BJ (cell line): ENCODE measurements around the gene C17orf114. TPM values are rescaled to one million over a fixed set of nuclear protein-coding genes. Genes with fewer than 3 reads are reported as not detected.

ENCODE experiments used
- CTCF ChIA-PET: fragments of 350-600 bp; formaldehyde crosslinking; extraction: SDS; loops from one replicate; lab custom pipeline; 2021; ENCODE audit warnings: antibody characterized with exemption, inconsistent platforms; lab: Yijun Ruan, JAX
- POLR2A ChIA-PET: fragments of 300-600 bp; sonication (Branson Sonifier 250); formaldehyde crosslinking; extraction: SDS; loops from one replicate; lab custom pipeline; 2021; ENCODE audit warnings: antibody characterized with exemption; lab: Charles Lee
- DNase-seq: peaks from one replicate; pipeline ENCODE4 v3.0.0-alpha.2; 2011; ENCODE audit warnings: low read depth
- H3K27me3 ChIP-seq: 2 replicates; pipeline ENCODE4 v1.6.0; 2011; ENCODE audit warnings: low read length; ENCODE audit not compliant: control insufficient read depth, insufficient read depth
- H3K36me3 ChIP-seq: 2 replicates; pipeline ENCODE4 v1.5.1; 2011; ENCODE audit warnings: low read length; ENCODE audit not compliant: control insufficient read depth, insufficient read depth
- H3K4me3 ChIP-seq: 2 replicates; pipeline ENCODE4 v1.5.1; 2011; ENCODE audit warnings: low read depth, mild to moderate bottlenecking, control low read depth, low read length
- CTCF ChIP-seq: IDR thresholded peaks from 2 replicates; pipeline ENCODE4 v1.5.1; 2011; ENCODE audit warnings: low read depth, mild to moderate bottlenecking, control low read depth, inconsistent platforms, low read length, moderate library complexity; ENCODE audit not compliant: insufficient read depth
- polyA plus RNA-seq: library from polyadenylated mRNA; depleted of rRNA; stranded (reverse); fragments of >200 nt; gene quantifications from 2 replicates; pipeline ENCODE4 v1.2.3, GENCODE V29; 2011; rRNA removed

Gene C17orf114

GRCh38 chr17:4753392-4753791, 48.7 kb downstream of the C17orf114 start:
- no peak for TF ChIP-seq CTCF
- Histone ChIP-seq H3K36me3 (no peaks in the 10 kb centered on the region), H3K27me3 (peaks cover 11% of the 10 kb centered on the region), H3K4me3 (no peak overlapping the region)
- ChIA-PET POLR2A (no interaction called here), CTCF (no interaction called here)
- DNase-seq = no peak

GRCh38 chr17:4751932-4752331, 50.2 kb downstream of the C17orf114 start:
- CTCF ChIA-PET = interaction anchor here (0.6 kb wide), 1 partner anchor 1722 kb away, joined by 3 read pairs; no protein-coding TSS in a partner anchor
- POLR2A ChIA-PET = no interaction called here
- no peak for DNase-seq
- peaks cover 14% of the 10 kb centered on the region for H3K27me3 ChIP-seq
- no peak for TF ChIP-seq CTCF
- no peaks in the 10 kb centered on the region for H3K36me3 ChIP-seq
- no peak overlapping the region for H3K4me3 ChIP-seq

Other genes starting within 250 kb of the C17orf114 start
- gene MYBBP1A, start 246.9 kb downstream of the C17orf114 start, polyA plus RNA-seq = 12.4 and 24.1 TPM in 2 replicates
- gene GGT6, start 241.8 kb downstream of the C17orf114 start, polyA plus RNA-seq = not detected in 2 replicates
- not detected in 2 replicates for gene SMTNL2, start 217.8 kb downstream of the C17orf114 start, polyA plus RNA-seq
- gene ALOX15, start 160.7 kb downstream of the C17orf114 start, polyA plus RNA-seq = not detected in 2 replicates
- 5.1 and 13.9 TPM in 2 replicates for gene PELP1, start 98.2 kb downstream of the C17orf114 start, polyA plus RNA-seq
- gene ARRB2, start 91.7 kb downstream of the C17orf114 start, polyA plus RNA-seq = 8.5 and 10.7 TPM in 2 replicates
- gene MED11, start 70.9 kb downstream of the C17orf114 start, polyA plus RNA-seq = 27.5 and 31.2 TPM in 2 replicates
- 0.13 TPM in 1 of 2 replicates, not detected in the other for gene ZMYND15, start 62.5 kb downstream of the C17orf114 start, polyA plus RNA-seq
- 2.2 and 3.3 TPM in 2 replicates for gene CXCL16, start 62.4 kb downstream of the C17orf114 start, polyA plus RNA-seq
- gene TM4SF5, start 30.4 kb downstream of the C17orf114 start, polyA plus RNA-seq = not detected in 2 replicates
- gene VMO1, start 16.0 kb downstream of the C17orf114 start, polyA plus RNA-seq = 0.27 and 0.92 TPM in 2 replicates
- gene GLTPD2, start 13.4 kb downstream of the C17orf114 start, polyA plus RNA-seq = not detected in 2 replicates
- gene PSMB6, start 6.2 kb downstream of the C17orf114 start, polyA plus RNA-seq = 222 and 289 TPM in 2 replicates
- 24.0 and 34.1 TPM in 2 replicates for gene PLD2, start 4.8 kb upstream of the C17orf114 start, polyA plus RNA-seq
- gene MINK1, start 31.0 kb upstream of the C17orf114 start, polyA plus RNA-seq = 32.6 and 69.1 TPM in 2 replicates
- gene C17orf107, start 97.2 kb upstream of the C17orf114 start, polyA plus RNA-seq = 3.3 and 4.5 TPM in 2 replicates
- gene CHRNE, start 100.8 kb upstream of the C17orf114 start, polyA plus RNA-seq = 0.18 and 0.36 TPM in 2 replicates
- gene GP1BA, start 129.9 kb upstream of the C17orf114 start, polyA plus RNA-seq = not detected in 2 replicates
- gene SLC25A11, start 137.7 kb upstream of the C17orf114 start, polyA plus RNA-seq = 38.5 and 70.7 TPM in 2 replicates
- 69.9 and 73.5 TPM in 2 replicates for gene RNF167, start 137.9 kb upstream of the C17orf114 start, polyA plus RNA-seq
- 1,656 and 1,791 TPM in 2 replicates for gene PFN1, start 146.2 kb upstream of the C17orf114 start, polyA plus RNA-seq
- gene ENO3, start 148.8 kb upstream of the C17orf114 start, polyA plus RNA-seq = 3.8 and 5.9 TPM in 2 replicates
- gene SPAG7, start 165.5 kb upstream of the C17orf114 start, polyA plus RNA-seq = 85.3 and 85.8 TPM in 2 replicates
- 40.6 and 65.6 TPM in 2 replicates for gene CAMTA2, start 185.3 kb upstream of the C17orf114 start, polyA plus RNA-seq
- gene INCA1, start 195.2 kb upstream of the C17orf114 start, polyA plus RNA-seq = 0.55 and 1.3 TPM in 2 replicates
- gene KIF1C, start 195.6 kb upstream of the C17orf114 start, polyA plus RNA-seq = 72.8 and 81.6 TPM in 2 replicates
- 0.13 and 0.23 TPM in 2 replicates for gene SLC52A1, start 233.1 kb upstream of the C17orf114 start, polyA plus RNA-seq